IMR-90 (cell line): ENCODE results near the gene SLIT3. TPM values are rescaled to one million over a fixed set of nuclear protein-coding genes. Genes with fewer than 3 reads are reported as not detected.

Experiments used
- ATAC-seq: fragments of 200-7000 bp; cut with Tn5 transposase; 2 replicates; pipeline ENCODE4 v1.9.1; 2020; ENCODE audit warnings: low read depth, mild to moderate bottlenecking, moderate library complexity
- BruUV-seq: library from RNA; stranded (reverse); fragments of 400-500 nt; replicated peaks from 2 replicates; lab custom pipeline; 2021; lab: Mats Ljungman, UMichigan
- CTCF ChIA-PET: fragments of 300-600 bp; formaldehyde crosslinking; extraction: SDS; loops from one replicate; lab custom pipeline; 2021; ENCODE audit warnings: antibody characterized with exemption; lab: Yijun Ruan, JAX
- POLR2A ChIA-PET: fragments of 300-600 bp; sonication (Branson Sonifier 250); formaldehyde crosslinking; loops from one replicate; lab custom pipeline; 2022; ENCODE audit warnings: antibody characterized with exemption; ENCODE audit not compliant: unreplicated experiment; lab: Charles Lee
- DNase-seq: peaks from one replicate; pipeline ENCODE4 v3.0.0; 2013
- H2AFZ ChIP-seq: replicated peaks from 2 replicates; pipeline ENCODE3; 2013; ENCODE audit warnings: low read length, mild to moderate bottlenecking; ENCODE audit not compliant: poor library complexity
- H2AK5ac ChIP-seq: 2 replicates; pipeline ENCODE4 v1.6.1; 2013; ENCODE audit warnings: low read depth, low read length, inconsistent platforms
- H2AK9ac ChIP-seq: replicated peaks from 2 replicates; pipeline ENCODE3; 2013; ENCODE audit warnings: mild to moderate bottlenecking, low read depth, low read length, moderate library complexity; ENCODE audit not compliant: poor library complexity
- H2BK120ac ChIP-seq: 2 replicates; pipeline ENCODE4 v1.6.1; 2013; ENCODE audit warnings: low read depth, low read length, inconsistent platforms
- H2BK15ac ChIP-seq: 3 replicates; pipeline ENCODE4 v1.6.1; 2013; ENCODE audit warnings: low read depth, low read length, inconsistent platforms
- H2BK20ac ChIP-seq: 2 replicates; pipeline ENCODE4 v1.6.1; 2013; ENCODE audit warnings: low read depth, mild to moderate bottlenecking, inconsistent platforms, low read length, moderate library complexity
- H2BK5ac ChIP-seq: 2 replicates; pipeline ENCODE4 v1.6.1; 2013; ENCODE audit warnings: mild to moderate bottlenecking, low read depth, low read length, inconsistent platforms; ENCODE audit not compliant: poor library complexity, severe bottlenecking
- H3K14ac ChIP-seq: replicated peaks from 2 replicates; pipeline ENCODE4 v1.6.1; 2013; ENCODE audit warnings: low read depth, low read length, inconsistent platforms
- H3K18ac ChIP-seq: 2 replicates; pipeline ENCODE4 v1.6.1; 2013; ENCODE audit warnings: low read depth, low read length, control low read depth
- H3K23ac ChIP-seq: 2 replicates; pipeline ENCODE4 v1.6.1; 2013; ENCODE audit warnings: low read depth, low read length, inconsistent platforms
- H3K27ac ChIP-seq: 2 replicates; pipeline ENCODE4 v1.5.1; 2013; ENCODE audit warnings: mild to moderate bottlenecking, control low read depth, low read length; ENCODE audit not compliant: insufficient read depth
- H3K27me3 ChIP-seq: 2 replicates; pipeline ENCODE4 v1.6.1; 2013; ENCODE audit warnings: low read length; ENCODE audit not compliant: control insufficient read depth, insufficient read depth
- H3K36me3 ChIP-seq: 2 replicates; pipeline ENCODE4 v1.6.1; 2013; ENCODE audit warnings: low read length, mixed read lengths; ENCODE audit not compliant: control insufficient read depth, insufficient read depth
- H3K4ac ChIP-seq: 2 replicates; pipeline ENCODE4 v1.6.1; 2013; ENCODE audit warnings: low read depth, low read length, inconsistent platforms
- H3K4me1 ChIP-seq: 2 replicates; pipeline ENCODE4 v1.6.1; 2013; ENCODE audit warnings: low read length, mixed read lengths; ENCODE audit not compliant: control insufficient read depth, insufficient read depth
- H3K4me2 ChIP-seq: 2 replicates; pipeline ENCODE4 v1.6.1; 2013; ENCODE audit warnings: low read depth, mild to moderate bottlenecking, control low read depth, low read length, moderate library complexity
- H3K4me3 ChIP-seq: 2 replicates; pipeline ENCODE4 v1.5.1; 2013; ENCODE audit warnings: low read depth, mild to moderate bottlenecking, control low read depth, low read length, moderate library complexity; ENCODE audit not compliant: insufficient read depth
- H3K56ac ChIP-seq: 2 replicates; pipeline ENCODE4 v1.6.1; 2013; ENCODE audit warnings: low read length, inconsistent platforms; ENCODE audit not compliant: insufficient read depth; ENCODE audit errors: extremely low read depth
- H3K79me1 ChIP-seq, 2 experiments: 2 replicates each; pipeline ENCODE4 v1.6.1; 2013; ENCODE audit warnings: low read length in 2 of 2, inconsistent platforms in 1 of 2, low read depth in 1 of 2
- H3K9ac ChIP-seq: 2 replicates; pipeline ENCODE4 v1.6.1; 2013; ENCODE audit warnings: low read depth, low read length, control low read depth
- H3K9me1 ChIP-seq: 2 replicates; pipeline ENCODE4 v1.6.1; 2013; ENCODE audit warnings: low read length, inconsistent platforms; ENCODE audit not compliant: insufficient read depth
- H3K9me3 ChIP-seq: 2 replicates; pipeline ENCODE4 v1.6.1; 2013; ENCODE audit warnings: low read length; ENCODE audit not compliant: control insufficient read depth, insufficient read depth
- H4K20me1 ChIP-seq: 2 replicates; pipeline ENCODE4 v1.6.1; 2013; ENCODE audit warnings: low read length, inconsistent platforms; ENCODE audit not compliant: insufficient read depth
- H4K5ac ChIP-seq: 2 replicates; pipeline ENCODE4 v1.6.1; 2013; ENCODE audit warnings: mild to moderate bottlenecking, low read depth, low read length, control low read depth
- H4K8ac ChIP-seq, 2 experiments: 2 replicates each; pipeline ENCODE4 v1.6.1; 2013; ENCODE audit warnings: low read depth in 2 of 2, low read length in 2 of 2, control low read depth in 1 of 2, inconsistent platforms in 1 of 2
- H4K91ac ChIP-seq: 2 replicates; pipeline ENCODE4 v1.6.1; 2013; ENCODE audit warnings: low read depth, low read length, inconsistent platforms; ENCODE audit not compliant: insufficient read depth
- FOS ChIP-seq: fragments of 150-350 bp; IDR thresholded peaks from 2 replicates; pipeline ENCODE4 v1.6.1; 2016; ENCODE audit warnings: low read depth, low read length
- MAFK ChIP-seq: IDR thresholded peaks from 2 replicates; pipeline ENCODE4 v1.6.1; 2012; ENCODE audit warnings: low read depth, low read length, improper control_type of control experiment
- POLR2A ChIP-seq: IDR thresholded peaks from 2 replicates; pipeline ENCODE4 v1.6.1; 2012; ENCODE audit warnings: mild to moderate bottlenecking, low read depth, low read length
- RAD21 ChIP-seq: IDR thresholded peaks from 2 replicates; pipeline ENCODE4 v1.6.1; 2012; ENCODE audit warnings: low read length, improper control_type of control experiment
- WGBS, 2 experiments: methylation state at CpG; one replicate each; pipeline versions ENCODE4 v1.1.5 to v1.1.7; 2013; ENCODE audit warnings: missing lambda C conversion rate in 2 of 2; ENCODE audit not compliant: insufficient read length in 1 of 2; ENCODE audit errors: extremely low coverage in 2 of 2; 5-methylcytosine and 5-hydroxymethylcytosine counted together
- dilution Hi-C: fragments of 300-500 bp; cut with HindIII; formaldehyde crosslinking; loops from one replicate; pipeline ENCODE4 v1.14.3; 2018; ENCODE audit warnings: low sequenced_read_pairs; ENCODE audit not compliant: unreplicated experiment
- in situ Hi-C: fragments of 300-500 bp; cut with MboI; formaldehyde crosslinking; loops from 3 replicates; pipeline ENCODE4 v1.14.3; 2019; ENCODE audit warnings: low sequenced_read_pairs, inconsistent platforms, mixed read lengths
- intact Hi-C: fragments of 100-400 bp; cut with micrococcal nuclease; formaldehyde crosslinking; loops from 2 replicates; pipeline ENCODE4 v1.10.0; 2022
- polyA plus RNA-seq, 3 experiments: library from polyadenylated mRNA; depleted of rRNA; stranded (reverse); fragments of >200 nt; gene quantifications; 2 replicates each; pipeline ENCODE4 v1.2.3, GENCODE V29; 2012; ENCODE audit warnings: low replicate concordance in 1 of 3
- total RNA-seq: library from RNA; depleted of rRNA; stranded (reverse); fragments of >200 nt; gene quantifications from 2 replicates; pipeline ENCODE4 v1.2.3, GENCODE V29; 2012

SLIT3 gene
- total and polyA plus RNA-seq, 2 of the 4 experiments (the other 2 are of a cell fraction), result 0.18 to 0.50 TPM

- ATAC-seq, result no peak
- Histone ChIP-seq H4K8ac (no peak overlapping the region), H3K4ac (no peak overlapping the region), H2BK5ac (no peak overlapping the region), H3K18ac (no peak overlapping the region), H2AFZ (no peak overlapping the region), H3K9me1 (no peaks in the 10 kb centered on the region), H3K27me3 (no peaks in the 10 kb centered on the region; the same call in 1 of the 2 replicates), H3K4me1 (no peaks in the 10 kb centered on the region), H2AK9ac (no peak overlapping the region), H3K23ac (no peak overlapping the region), H4K91ac (no peak overlapping the region), H3K14ac (no peak overlapping the region), H4K20me1 (no peaks in the 10 kb centered on the region), H2BK20ac (no peak overlapping the region), H4K5ac (no peak overlapping the region), H2BK120ac (no peak overlapping the region), H2BK15ac (no peak overlapping the region), H3K4me2 (no peak overlapping the region), H2AK5ac (no peak overlapping the region), H3K79me1 (no peaks in the 10 kb centered on the region), H3K4me3 (no peak overlapping the region), H3K9ac (no peak overlapping the region), H3K9me3 (no peaks in the 10 kb centered on the region), H3K27ac (no peak overlapping the region), H3K36me3 (no peaks in the 10 kb centered on the region), H3K56ac (no peak overlapping the region)
- no TSS peak for BruUV-seq
- ChIA-PET CTCF (no interaction called here), POLR2A (interaction anchor here (0.6 kb wide), 1 partner anchor 15 kb away, joined by 3 read pairs; no protein-coding TSS in a partner anchor)
- dilution Hi-C loops (no loop called here), in situ Hi-C loops (no loop called here), intact Hi-C loops (no loop called here)
- DNase-seq, result no peak
- no peak for TF ChIP-seq FOS
- TF ChIP-seq MAFK, result no peak
- TF ChIP-seq RAD21, result no peak
- TF ChIP-seq POLR2A, result no peak
- WGBS, 2 experiments, result 90% methylated on average over 1 of the region's 5 CpGs; no CpG with 5 or more reads in 1 of the 2 experiments
Measured at GRCh38 chr5:168790002-168790635, 510.8 kb downstream of the SLIT3 start.
